Posterior vena cava (tissue), 2 donors: ENCODE results near the gene TTC24. TPM values are rescaled to one million over a fixed set of nuclear protein-coding genes. Genes with fewer than 3 reads are reported as not detected.
"Not testable (repeated sequence)": the region's sequence is repeated elsewhere in the genome, so short reads cannot be mapped to it uniquely, and the experiment has no call there.

ENCODE experiments used
- DNase-seq: peaks from one replicate; pipeline ENCODE4 v3.0.0-alpha.2; 2020; ENCODE audit warnings: low spot score
- intact Hi-C, 2 donors: fragments of 100-400 bp; cut with DNase I; formaldehyde crosslinking; loops; one replicate each; pipeline versions ENCODE4 v1.14.1 to v1.14.2; 2022 to 2023
- total RNA-seq, 2 donors: library from RNA; stranded (reverse); fragmentation: NEBNext Ultra II Directional; extraction: Animal tissue kit (Norgen Biotek cat#: 25700); gene quantifications; one replicate each; pipeline ENCODE4 v1.2.1, GENCODE V29; 2021
- donor health status: DM: yes; HTN: yes; CAD: no.
- donor health status: DM: yes; HTN: yes; CAD: no.

TTC24 gene
- total RNA-seq, 2 donors from 2014 or later, result not detected

DNA sequence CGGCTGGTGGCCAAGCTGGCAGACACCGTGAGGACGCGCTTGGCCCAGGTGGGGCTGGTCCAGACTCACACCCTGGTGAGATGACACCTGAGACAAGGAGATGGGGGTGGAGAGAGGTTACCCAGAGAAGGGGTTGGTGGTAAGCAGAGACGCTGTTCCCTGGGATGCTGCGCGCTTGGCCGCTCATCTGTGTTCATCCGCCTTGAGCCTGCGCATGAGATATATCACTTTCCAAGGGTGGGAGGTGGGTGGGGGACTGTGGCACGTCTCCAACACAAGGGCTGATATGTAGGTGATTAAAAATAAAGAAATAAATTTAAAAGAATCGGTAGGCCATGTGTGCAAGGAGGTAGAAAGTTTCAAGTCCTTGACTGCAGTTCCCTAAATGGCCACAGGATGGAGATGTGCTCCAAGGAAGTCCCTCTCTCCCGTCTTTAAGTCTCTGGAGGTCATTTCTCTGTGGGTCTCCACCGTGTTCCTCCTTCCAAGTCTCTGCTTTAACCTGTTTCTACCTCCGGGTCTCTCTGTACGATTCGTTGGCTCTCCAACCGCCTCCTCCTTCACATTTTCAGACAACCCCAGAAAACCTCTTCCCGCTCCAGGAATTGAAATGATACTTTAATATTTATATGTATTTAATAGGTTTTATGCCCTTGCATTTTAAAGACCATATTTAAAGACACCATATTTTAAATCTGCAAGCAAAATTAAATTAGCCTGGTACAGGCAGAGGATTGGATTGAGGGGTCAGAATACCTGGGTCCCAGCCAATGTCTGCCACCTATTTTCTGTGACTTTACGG lies 4.5 kb downstream of the TTC24 start:
- no peak for DNase-seq
- intact Hi-C loops, result loop anchor here (5.0 to 10.0 kb wide), 3 partner anchors 69 to 199 kb away; no protein-coding TSS in a partner anchor

GRCh38 chr1:156584813-156585212 lies 5.3 kb downstream of the TTC24 start:
- no peak for DNase-seq
- intact Hi-C loops, result loop anchor here (5.0 to 10.0 kb wide), 3 partner anchors 70 to 200 kb away; no protein-coding TSS in a partner anchor

GRCh38 chr1:156586323-156586722 lies 6.8 kb downstream of the TTC24 start:
- intact Hi-C loops, result loop anchor here (10.0 kb wide), 2 partner anchors 72 to 202 kb away; no protein-coding TSS in a partner anchor
- DNase-seq, result no peak

- intact Hi-C loops, result loop anchor here (10.0 kb wide), 2 partner anchors 72 to 202 kb away; no protein-coding TSS in a partner anchor
- no peak for DNase-seq
Measured at GRCh38 chr1:156586892-156587477, 7.5 kb downstream of the TTC24 start.

DNA sequence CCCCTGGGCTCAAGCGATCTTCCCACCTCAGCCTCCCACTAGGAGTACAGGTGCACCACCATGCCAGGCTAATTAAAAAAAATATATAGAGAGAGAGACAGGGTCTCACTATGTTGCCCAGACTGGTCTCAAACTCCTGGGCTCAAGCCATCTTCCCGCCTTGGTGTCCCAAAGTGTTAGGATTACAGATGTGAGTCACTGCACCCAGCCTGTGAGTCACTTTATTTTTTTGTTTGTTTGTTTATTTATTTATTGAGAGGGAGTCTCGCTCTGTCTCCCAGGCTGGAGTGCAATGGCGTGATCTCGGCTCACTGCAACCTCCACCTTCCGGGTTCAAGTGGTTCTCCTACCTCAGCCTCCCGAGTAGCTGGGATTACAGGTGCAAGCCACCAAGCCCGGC lies 8.4 kb downstream of the TTC24 start:
- intact Hi-C loops, result loop anchor here (10.0 kb wide), 2 partner anchors 73 to 203 kb away; no protein-coding TSS in a partner anchor

DNA sequence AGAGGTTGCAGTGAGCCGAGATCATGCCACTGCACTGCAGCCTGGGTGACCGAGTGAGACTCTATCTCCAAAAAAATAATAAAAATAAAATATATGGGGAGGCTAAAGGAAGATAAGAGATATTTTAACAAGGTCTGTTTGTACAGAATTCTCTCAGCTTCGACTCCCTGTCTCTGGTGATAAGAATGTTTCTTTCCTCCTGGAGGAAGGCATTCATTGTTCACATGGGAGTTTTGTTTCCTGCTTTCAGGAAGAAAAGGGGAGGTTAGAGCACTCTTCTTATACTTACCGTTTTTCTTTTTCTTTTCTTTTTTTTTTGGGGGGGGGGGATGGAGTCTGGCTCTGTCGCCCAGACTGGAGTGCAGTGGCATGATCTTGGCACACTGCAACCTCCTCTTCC lies 10.0 kb downstream of the TTC24 start:
- no peak for DNase-seq
- intact Hi-C loops, result loop anchor here (10.0 kb wide), 2 partner anchors 75 to 205 kb away; no protein-coding TSS in a partner anchor

More for the DNA sequence above, 8.4 kb downstream of the TTC24 start:
- not testable (repeated sequence) for DNase-seq

- intact Hi-C loops, result loop anchor here in 1 of 2 donors (10.0 kb wide), 1 partner anchor 106 kb away; no protein-coding TSS in a partner anchor
- DNase-seq, result no peak
Measured at GRCh38 chr1:156590326-156591180, 11.0 kb downstream of the TTC24 start.

DNA sequence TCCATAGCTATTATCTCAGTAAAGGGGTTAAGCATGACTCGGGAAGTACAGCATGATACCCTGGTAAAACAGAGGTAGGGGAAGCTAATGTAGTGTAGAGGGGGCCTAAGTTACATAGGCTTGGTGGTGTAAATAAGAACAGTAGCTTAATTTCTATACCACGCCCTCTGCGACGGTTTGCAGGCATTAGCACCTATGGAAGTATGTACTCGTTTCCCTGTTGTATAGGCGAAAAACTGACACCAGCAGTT lies 11.6 kb downstream of the TTC24 start:
- intact Hi-C loops, result loop anchor here in 1 of 2 donors (10.0 kb wide), 1 partner anchor 106 kb away; no protein-coding TSS in a partner anchor
- no peak for DNase-seq

DNA sequence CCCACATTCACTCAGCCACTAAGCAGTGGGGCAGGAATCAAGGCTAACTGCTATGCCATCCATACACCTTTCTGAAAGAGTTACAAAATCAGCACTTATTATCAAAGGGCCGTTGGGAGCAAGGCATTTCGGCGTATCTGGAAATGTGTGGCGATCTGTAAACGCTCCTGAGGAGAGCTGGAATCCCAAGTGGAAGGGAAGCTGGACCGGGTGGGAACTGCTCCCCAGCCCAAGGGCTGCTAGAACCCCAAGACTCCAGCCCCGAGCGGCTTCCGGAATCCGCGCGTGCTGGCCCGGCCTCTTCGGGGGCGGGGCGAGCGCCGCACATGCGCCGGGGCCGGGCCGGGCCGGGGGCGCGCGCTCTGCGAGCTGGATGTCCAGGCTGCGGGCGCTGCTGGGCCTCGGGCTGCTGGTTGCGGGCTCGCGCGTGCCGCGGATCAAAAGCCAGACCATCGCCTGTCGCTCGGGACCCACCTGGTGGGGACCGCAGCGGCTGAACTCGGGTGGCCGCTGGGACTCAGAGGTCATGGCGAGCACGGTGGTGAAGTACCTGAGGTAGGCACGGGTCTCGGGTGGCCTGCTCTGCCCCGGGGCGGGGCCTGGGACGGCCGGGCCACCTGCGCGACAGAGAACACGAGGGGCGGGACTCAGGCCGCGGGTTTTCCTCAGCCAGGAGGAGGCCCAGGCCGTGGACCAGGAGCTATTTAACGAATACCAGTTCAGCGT lies 12.1 kb downstream of the TTC24 start, which contains the start of gene NAXE:
Gene NAXE, plus strand, starts transcription at position 345 of the 726 bp plus-strand sequence. Its CDS starts 29 bp downstream, at position 374.
- peak; percentile 92 for DNase-seq
- intact Hi-C loops, result loop anchor here in 1 of 2 donors (10.0 kb wide), 1 partner anchor 107 kb away; no protein-coding TSS in a partner anchor

GRCh38 chr1:156592158-156592909 lies 12.8 kb downstream of the TTC24 start:
- DNase-seq, result no peak
- intact Hi-C loops, result loop anchor here in 1 of 2 donors (10.0 kb wide), 1 partner anchor 108 kb away; no protein-coding TSS in a partner anchor

DNA sequence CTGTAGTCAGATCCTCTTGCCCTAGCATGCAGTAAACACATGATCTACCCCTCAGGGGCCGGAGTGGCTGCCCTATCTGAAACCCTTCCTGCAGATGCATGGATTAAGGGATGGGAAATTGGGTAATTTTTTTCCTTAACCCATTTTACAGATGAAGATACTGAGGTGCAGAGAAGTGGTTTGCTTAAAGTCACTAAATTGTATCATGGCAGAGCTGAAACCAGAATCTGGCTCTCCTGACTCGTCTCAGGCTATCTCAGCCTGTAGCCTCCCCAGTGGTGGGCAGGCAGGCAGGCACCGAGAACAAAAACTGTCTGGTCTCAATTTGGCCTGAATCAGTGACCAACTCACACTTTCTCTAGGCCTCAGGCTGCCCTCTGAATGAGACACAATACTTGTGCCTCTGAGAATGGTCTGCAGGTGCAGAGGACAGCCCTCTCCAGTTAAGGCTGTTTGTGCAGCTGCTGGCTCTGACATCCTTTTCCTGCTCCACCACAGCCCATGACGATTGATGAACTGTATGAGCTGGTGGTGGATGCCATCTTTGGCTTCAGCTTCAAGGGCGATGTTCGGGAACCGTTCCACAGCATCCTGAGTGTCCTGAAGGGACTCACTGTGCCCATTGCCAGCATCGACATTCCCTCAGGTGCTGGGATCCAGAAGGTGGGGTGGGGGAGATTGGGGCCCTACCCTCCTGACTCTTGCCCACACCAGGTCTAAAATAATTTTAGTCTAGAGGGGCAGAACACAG lies 13.6 kb downstream of the TTC24 start:
- intact Hi-C loops, result loop anchor here in 1 of 2 donors (10.0 kb wide), 1 partner anchor 108 kb away; no protein-coding TSS in a partner anchor
- DNase-seq, result no peak

DNA sequence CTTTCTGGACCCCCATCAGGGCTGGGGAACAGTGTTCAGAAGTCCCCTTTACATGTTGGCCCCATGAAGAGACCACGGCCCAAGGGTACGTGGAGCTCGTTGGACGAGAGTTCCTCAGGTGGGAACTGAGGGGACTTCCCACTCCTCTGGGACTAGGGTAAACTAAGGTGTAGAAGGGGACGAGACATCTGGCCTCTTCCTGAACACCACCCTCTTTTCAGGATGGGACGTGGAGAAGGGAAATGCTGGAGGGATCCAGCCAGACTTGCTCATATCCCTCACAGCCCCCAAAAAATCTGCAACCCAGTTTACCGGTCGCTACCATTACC lies 14.1 kb downstream of the TTC24 start:
- DNase-seq, result no peak
- intact Hi-C loops, result loop anchor here in 1 of 2 donors (10.0 kb wide), 1 partner anchor 109 kb away; no protein-coding TSS in a partner anchor

DNA sequence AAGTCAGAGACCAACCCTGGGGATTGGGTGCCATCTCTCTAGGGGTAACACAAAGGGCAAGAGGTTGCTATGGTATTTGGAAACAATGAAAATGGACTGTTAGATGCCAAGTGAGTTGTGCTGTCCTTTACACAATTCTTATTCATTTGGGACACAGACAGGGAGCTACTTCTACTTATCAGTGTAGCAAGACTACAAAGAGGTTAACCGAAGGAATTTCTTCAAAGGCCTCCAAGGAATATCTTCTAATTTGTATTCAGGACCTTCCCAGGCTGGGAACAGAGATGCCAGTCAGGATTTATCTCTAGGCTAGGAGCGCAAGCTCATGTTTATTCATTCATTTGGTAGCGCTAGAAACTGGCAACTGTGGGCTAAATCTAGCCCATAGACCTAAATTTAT lies 14.7 kb downstream of the TTC24 start:
- intact Hi-C loops, result loop anchor here in 1 of 2 donors (10.0 kb wide), 1 partner anchor 109 kb away; no protein-coding TSS in a partner anchor
- no peak for DNase-seq

- no peak for DNase-seq
- intact Hi-C loops, result loop anchor here in 1 of 2 donors (10.0 kb wide), 1 partner anchor 110 kb away; no protein-coding TSS in a partner anchor
Measured at GRCh38 chr1:156595016-156595415, 15.5 kb downstream of the TTC24 start.

DNA sequence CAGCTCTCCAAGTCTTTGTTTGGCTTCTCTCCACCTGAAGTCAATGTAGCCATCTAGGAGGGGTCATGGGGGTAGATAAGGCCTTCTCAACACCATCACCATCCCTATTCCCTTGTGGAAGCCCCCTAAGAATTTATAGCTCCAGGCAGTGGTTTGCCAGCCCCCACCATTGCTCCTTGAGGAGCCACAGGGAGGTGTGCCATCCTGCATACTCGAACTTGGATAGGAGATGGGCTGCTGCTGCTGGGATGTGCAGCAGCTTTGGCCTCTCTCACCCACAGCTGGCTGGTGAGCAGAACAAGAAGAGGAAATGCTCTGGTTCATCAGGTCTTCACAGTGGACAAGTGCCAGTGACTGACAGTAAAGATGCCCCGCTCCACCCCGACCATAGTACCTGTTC lies 16.9 kb downstream of the TTC24 start:
- intact Hi-C loops, result loop anchor here in 1 of 2 donors (10.0 kb wide), 1 partner anchor 112 kb away; no protein-coding TSS in a partner anchor
- no peak for DNase-seq

GRCh38 chr1:156598125-156598524 lies 18.6 kb downstream of the TTC24 start:
- no peak for DNase-seq
- intact Hi-C loops, result loop anchor here in 1 of 2 donors (10.0 kb wide), 1 partner anchor 113 kb away; no protein-coding TSS in a partner anchor
